HG03097 (cell line): ENCODE results near the gene CDADC1.
"Not testable (repeated sequence)": the region's sequence is repeated elsewhere in the genome, so short reads cannot be mapped to it uniquely, and the experiment has no call there.

Experiments used
- ATAC-seq: cut with Tn5 transposase; IDR thresholded peaks from one replicate; pipeline ENCODE4 v1.9.1; 2021; ENCODE audit not compliant: unreplicated experiment, low FRiP score

The CDADC1 gene

GRCh38 chr13:49292742-49293486, 45.2 kb downstream of the CDADC1 start:
- no peak for ATAC-seq

GRCh38 chr13:49294723-49295122, 47.0 kb downstream of the CDADC1 start:
- ATAC-seq, result not testable (repeated sequence)

DNA sequence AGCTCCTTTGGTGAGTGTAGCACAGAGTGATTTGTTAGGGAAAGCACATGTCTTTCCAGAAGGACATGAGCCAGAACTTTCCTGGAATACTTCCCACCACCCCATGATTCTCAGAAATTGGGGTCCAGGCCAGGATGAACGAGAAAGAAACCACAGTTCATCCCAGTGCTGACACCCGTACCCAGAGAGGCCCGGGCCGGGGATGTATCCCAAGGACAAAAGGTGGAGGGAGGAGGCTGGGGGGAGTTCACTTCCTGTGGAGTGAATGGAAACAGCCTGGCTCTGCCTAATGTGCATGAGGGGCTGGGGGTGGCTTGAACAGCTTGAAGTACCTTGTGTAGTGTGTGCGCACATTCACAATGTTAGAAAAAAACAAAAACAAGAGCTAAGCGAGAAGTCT, 47.5 kb downstream of the CDADC1 start:
- ATAC-seq, result no peak

- ATAC-seq, result no peak
These were observed 48.9 kb downstream of the CDADC1 start for GRCh38 chr13:49296659-49297058.

GRCh38 chr13:49297338-49297737, 49.6 kb downstream of the CDADC1 start:
- no peak for ATAC-seq

GRCh38 chr13:49298416-49298815, 50.7 kb downstream of the CDADC1 start:
- no peak for ATAC-seq

DNA sequence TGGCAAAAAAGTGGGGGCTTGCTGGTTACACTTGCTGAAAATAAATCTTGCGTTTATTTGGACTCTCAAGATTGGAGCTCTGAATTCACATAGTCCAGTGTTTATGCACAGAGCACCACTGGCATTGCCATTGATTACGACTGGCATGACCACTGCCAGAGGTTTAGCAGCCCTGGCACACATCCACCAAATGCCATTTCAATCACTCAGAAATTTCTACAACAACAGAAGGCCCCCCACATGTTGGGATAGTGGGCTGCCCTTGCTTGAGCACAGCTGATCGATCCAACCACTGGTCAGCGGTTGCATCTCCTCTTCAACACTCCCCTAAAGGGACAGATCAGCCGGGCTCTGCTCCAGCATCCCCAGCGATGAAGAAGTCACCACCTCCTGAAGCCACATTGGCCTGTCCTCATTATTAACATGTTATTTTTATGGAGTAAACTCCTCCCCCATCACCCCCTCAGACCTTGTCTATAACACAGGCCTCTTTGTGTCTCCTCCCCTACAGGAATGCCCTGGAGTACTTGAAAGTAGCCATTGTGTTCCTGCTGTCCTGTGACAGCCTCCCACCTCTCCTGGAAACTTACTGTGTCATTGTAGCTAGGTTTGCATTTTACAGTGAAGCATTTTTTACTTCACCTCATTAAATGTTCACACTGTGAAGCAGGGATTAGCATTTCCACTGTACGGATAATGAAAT, 51.3 kb downstream of the CDADC1 start:
- no peak for ATAC-seq

DNA sequence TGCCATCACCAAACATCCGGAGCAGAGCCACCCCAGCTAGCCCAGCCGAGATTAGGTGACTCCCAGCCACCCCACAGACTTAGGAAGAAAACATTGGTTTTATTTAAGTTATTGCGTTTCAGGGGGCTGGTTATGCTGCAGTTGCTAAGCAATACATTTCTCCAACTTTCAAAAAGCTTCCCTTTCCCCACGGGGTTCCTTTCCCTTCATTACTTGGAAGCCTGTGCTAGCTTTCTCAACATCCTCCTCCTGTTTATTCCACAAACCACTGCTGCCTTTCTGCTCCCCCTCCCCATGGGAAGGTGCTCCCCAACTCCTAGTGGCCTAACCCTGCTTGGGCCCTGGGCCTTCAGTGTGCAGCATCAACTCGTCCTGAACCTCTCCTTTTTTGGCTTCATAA, 52.6 kb downstream of the CDADC1 start:
- no peak for ATAC-seq

DNA sequence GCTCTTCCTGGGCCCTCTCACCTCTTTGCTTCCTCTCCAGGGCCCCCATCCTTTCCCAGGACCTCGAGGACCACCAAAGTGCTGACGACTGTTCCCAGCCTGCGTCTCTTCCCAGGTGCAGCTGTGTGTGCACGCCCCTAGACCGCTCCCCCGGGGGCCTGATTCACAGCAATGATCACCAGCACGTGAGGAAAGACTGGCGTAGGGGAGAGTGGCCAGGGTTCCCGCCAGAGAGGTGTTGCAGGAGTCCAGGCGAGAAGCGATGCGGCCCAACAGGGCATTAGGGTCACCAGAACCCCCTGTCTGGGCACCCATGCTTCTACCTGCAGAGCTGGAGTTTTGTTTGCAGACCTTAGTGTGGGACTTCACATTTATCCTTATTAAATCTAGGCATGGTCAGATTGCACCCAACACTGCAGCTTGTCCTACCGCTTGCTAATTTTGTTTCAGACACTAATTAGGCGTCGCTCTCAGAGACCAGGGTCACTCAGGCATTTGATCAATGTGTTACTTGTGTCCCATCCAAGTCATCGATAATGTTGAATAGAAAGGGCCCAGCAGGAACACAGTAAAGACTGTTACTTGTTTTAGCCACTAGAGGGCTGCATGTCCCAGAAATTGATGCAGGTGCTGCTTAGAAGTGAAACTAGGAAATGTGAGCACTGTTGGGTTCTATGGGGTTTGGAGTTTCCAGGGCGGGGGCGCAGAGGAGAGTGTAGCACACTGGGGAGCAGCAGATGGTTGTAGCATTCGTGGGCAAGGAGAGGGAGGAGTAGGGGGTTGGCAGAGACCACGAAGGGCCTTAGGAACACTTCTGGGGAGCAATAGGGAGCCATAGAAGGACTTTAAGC, 53.2 kb downstream of the CDADC1 start:
- ATAC-seq, result peak; percentile 73

DNA sequence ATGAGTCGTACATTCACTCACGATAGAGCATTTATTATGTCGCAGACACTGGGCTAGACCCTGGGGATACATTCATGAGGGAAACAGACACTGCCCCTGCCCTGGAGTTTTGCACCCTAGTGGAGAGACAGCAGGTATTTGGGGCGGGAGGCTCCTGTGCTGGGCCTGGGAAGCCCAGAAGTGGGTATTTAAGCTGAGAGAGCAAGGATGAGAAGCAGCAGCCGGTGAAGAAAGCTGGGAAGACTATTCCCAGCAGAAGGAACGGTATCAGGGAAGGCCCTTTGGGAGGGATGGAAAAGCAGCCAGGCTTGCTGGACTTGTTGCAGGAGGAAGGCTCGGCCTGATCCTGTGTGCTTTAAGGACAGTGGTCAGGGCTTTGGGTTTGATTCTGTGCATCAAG, 54.5 kb downstream of the CDADC1 start:
- no peak for ATAC-seq

DNA sequence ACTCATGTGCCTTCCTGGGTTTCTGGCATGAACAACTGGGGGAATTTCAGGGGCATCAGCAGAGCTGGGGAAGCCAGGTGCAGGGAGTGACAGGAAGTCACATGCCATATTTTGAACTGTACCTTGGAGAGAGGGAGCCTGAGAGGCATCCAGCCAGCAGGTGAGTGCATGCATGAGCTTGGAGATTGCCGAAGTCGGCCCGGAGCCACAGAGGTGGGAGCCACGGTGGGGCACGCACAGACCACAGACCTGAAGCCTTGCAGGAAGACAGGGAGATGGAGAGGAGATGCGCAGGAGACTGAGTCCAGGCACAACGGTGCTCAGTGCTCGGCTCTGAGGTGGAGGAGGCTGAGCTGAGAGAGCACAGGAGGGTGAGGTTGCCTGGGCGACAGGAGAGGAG, 55.1 kb downstream of the CDADC1 start:
- no peak for ATAC-seq

DNA sequence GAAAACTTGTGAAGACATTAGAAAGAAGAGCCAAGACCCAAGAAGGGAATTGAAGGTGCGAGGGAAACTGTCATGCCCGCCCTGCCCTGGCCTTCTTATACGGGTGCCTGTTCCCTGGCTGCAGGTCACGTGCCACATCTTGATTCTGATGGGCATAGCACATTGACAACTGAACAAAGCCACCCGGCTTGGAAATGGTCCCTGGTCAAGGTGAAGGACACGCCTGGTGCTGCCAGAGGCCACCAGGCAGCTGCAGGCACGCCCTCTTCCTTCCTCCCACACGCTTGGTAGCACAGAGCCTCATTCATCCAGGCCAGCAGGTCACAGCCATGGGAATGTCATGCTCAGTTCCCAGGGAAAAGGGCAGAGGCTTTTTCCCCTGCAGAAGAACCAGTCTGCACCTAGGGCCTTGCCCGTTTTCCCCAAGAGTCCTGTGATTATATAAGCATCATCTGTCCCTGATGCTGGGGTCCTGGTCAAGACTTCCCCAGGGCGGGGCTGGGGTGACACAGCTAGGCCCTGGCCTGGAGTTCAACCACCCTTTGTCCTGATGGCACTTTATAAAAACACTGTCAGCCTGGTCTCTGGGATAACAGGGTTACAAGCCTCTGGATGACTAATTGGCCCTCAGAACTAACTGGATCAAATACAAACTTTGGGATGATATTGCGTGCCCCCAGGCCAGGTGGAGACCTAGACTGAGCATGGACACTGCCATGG, 56.0 kb downstream of the CDADC1 start:
- ATAC-seq, result no peak

- no peak for ATAC-seq
These were observed 56.6 kb downstream of the CDADC1 start for GRCh38 chr13:49304356-49304755.

DNA sequence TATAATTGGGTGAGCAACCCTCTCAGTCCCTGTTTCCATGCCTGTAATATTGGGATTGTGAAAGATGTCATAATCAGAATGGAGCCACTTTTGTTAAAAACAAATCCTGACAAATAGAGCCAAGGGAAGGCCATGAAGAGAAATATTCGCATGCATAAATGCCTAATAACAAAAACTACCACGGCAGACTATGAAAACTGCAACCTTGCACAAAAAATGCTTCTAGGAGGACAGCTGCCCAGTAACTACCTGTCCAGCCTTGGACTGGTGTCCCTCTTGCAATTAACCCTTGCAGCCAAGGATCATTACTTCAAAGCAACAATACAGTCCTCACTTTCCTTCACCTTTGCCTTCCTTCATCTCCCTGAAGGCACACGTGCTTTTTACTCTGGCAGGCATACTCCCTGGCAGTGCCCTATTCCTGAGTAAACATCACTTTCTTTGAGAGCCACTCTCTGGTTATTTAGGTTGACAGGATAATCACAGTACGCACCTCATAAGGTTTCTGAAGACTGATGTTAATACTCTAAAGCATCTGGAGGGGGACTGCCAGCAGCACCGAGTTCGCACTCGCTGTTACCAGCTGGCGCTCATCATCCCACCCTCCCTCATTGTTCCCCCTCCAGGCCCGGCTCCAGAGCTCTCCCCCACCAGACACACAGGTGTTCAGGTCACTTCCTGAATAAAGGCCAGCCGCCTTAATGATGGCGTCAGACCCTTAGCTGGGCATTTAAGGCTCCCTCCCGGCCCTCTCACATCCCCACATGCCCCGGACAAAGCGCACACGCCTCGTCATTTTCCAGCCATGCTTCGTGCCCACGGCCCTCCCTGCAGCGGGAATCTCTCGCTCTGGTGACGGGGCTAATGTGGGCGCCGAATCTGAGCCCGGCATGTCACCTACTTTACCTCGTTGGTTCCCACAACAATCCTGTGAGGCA, 57.3 kb downstream of the CDADC1 start:
- ATAC-seq, result no peak

- ATAC-seq, result no peak
These were observed 58.2 kb downstream of the CDADC1 start for GRCh38 chr13:49305792-49306425.

GRCh38 chr13:49307365-49307764, 59.6 kb downstream of the CDADC1 start:
- no peak for ATAC-seq

- ATAC-seq, result no peak
These were observed 60.6 kb downstream of the CDADC1 start for GRCh38 chr13:49308097-49308875.

GRCh38 chr13:49308921-49309408, 61.2 kb downstream of the CDADC1 start:
- no peak for ATAC-seq
